ENCODE measurements around the gene CAMK2N2.
A peak's percentile ranks its signal among the peaks of the same experiment; 100 is the strongest.

Gene CAMK2N2

GRCh38 chr3:184240384-184241140 is 20.8 kb downstream of the CAMK2N2 start:
- no peak for DNase-seq (ENCODE audit: low read depth)

- DNase-seq (ENCODE audit: low read depth) = no peak
These were observed 21.6 kb downstream of the CAMK2N2 start for GRCh38 chr3:184239708-184240107.

DNA sequence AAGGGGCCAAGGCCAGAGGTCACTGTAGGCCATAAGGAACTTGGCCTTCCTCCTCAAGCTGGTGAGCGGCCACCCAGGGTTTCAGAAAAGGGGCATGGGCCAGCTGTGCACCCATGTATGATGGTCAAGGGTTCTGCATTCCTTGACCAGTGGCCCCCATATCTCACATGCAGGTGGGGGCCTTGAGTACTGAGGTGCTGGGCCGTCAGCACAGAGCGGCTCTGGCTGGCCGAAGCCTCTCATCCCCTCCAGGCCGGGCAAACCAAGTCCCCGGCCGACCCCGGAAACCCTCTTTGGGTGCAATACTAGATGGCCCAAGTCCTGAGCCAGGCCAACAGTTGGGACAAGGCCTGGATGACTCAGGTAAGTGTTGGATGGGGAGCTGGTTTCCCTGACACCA is 22.1 kb downstream of the CAMK2N2 start:
- DNase-seq (ENCODE audit: low read depth) = no peak

- DNase-seq (ENCODE audit: low read depth) = no peak
These were observed 23.0 kb downstream of the CAMK2N2 start for GRCh38 chr3:184238246-184238818.

DNA sequence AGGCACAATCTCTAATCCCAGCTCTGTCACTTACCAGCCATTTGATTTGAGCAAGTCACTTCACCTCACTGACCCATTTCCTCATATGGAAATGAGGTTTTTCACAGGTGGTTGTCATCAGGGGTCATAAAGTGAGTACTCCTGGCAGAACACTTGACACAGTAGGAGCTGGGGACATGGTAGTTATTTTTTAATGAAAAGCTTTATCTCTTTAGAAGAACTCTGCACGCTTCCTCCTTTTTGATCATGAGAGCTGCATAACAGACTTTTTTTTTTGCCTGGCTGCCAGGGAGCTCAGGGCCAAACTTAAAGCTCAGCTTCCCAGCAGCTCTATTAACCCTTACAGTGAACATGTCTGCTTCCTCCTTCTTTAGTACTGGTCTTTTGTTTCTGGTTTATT is 23.5 kb downstream of the CAMK2N2 start:
- DNase-seq (ENCODE audit: low read depth) = no peak

- DNase-seq (ENCODE audit: low read depth) = no peak
These were observed 24.1 kb downstream of the CAMK2N2 start for GRCh38 chr3:184237211-184237610.

GRCh38 chr3:184236636-184237035 is 24.7 kb downstream of the CAMK2N2 start:
- no peak for DNase-seq (ENCODE audit: low read depth)

- DNase-seq (ENCODE audit: low read depth) = no peak
These were observed 25.3 kb downstream of the CAMK2N2 start for GRCh38 chr3:184236033-184236410.

DNA sequence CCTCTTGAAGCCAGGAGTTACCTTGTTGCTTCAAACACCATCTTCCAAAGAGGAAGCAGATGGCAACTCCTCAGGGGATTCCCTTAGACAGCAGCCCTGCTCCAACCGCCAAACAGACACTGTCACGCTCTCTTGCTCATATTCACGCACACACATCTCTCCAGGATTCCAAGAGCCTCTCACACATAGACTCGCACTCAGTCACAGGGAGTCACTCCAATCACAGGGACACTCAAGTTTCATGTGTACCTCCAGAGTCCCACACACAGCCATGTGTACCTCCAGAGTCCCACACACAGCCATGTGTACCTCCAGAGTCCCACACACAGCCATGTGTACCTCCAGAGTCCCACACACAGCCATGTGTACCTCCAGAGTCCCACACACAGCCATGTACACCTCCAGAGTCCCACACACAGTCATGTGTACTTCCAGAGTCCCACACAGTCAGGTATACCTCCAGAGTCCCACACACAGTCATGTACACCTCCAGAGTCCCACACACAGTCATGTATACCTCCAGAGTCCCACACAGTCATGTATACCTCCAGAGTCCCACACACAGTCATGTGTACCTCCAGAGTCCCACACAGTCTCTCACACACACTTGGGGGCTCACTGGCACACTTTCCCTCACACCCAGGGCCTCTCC is 25.8 kb downstream of the CAMK2N2 start:
- no peak for DNase-seq (ENCODE audit: low read depth)

DNA sequence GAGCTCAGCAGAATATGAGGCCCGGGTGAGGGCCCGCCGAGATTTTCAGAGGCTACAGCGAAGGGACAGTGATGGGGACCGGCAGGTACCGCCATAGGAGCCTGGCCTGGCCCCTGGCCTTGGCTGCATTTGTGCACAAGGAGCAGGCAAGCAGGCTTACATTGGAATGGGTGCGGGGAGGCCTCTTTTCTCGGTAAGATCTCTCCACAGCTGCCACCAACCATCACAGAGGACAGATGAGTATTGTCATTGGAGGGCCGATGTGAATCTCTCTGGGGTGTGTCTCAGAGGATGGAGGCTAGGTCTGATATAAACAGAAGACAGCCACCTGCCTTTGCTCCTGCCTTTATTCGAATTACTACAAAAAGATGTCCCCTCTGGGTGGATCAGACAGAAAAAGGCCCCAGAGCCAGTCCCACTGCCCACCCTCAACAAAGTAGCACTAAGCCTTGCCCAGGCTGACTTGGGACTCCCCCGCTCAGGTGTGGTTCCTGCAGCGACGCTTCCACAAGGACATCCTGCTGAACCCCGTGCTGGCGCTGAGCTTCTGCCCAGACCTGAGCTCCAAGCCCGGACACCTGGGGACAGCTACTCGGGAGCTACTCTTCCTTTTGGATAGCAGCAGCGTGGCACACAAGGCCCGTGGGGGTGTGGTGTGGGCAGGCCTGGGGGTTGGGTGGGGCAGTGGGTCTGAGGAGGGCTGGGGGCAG is 26.5 kb downstream of the CAMK2N2 start:
- DNase-seq (ENCODE audit: low read depth) = no peak

DNA sequence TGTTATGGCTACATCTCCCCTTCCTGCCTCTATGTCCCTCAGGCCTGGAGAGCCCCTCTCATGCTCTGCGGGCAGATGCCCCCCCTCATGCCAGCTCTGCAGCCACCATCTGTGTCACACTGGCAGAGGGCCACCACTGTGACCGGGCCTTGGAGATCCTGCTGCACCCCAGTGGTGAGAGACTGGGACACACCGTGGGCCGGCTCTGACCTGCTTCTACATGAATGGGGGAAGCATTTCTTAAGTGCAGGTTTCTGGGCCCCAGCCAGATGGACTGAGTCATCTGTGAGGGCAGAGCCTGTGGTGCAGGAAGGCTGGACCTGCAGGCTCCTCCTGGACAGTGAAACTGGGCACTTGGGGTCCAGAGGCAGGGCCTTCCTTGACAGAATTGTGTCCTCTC is 27.1 kb downstream of the CAMK2N2 start:
- no peak for DNase-seq (ENCODE audit: low read depth)

- DNase-seq (ENCODE audit: low read depth) = no peak
These were observed 28.1 kb downstream of the CAMK2N2 start for GRCh38 chr3:184233127-184233843.

- DNase-seq (ENCODE audit: low read depth) = no peak
These were observed 29.7 kb downstream of the CAMK2N2 start for GRCh38 chr3:184231671-184232070.

- DNase-seq (ENCODE audit: low read depth) = no peak
These were observed 30.5 kb downstream of the CAMK2N2 start for GRCh38 chr3:184230603-184231528.

GRCh38 chr3:184230081-184230602 is 31.2 kb downstream of the CAMK2N2 start:
- no peak for DNase-seq (ENCODE audit: low read depth)

GRCh38 chr3:184229394-184230080 is 31.8 kb downstream of the CAMK2N2 start, which contains the start of gene VWA5B2:
Gene VWA5B2, plus strand, starts transcription at chr3:184229585. Its CDS starts 944 bp downstream, at chr3:184230529.
- peak; percentile 49 for DNase-seq (ENCODE audit: low read depth)

DNA sequence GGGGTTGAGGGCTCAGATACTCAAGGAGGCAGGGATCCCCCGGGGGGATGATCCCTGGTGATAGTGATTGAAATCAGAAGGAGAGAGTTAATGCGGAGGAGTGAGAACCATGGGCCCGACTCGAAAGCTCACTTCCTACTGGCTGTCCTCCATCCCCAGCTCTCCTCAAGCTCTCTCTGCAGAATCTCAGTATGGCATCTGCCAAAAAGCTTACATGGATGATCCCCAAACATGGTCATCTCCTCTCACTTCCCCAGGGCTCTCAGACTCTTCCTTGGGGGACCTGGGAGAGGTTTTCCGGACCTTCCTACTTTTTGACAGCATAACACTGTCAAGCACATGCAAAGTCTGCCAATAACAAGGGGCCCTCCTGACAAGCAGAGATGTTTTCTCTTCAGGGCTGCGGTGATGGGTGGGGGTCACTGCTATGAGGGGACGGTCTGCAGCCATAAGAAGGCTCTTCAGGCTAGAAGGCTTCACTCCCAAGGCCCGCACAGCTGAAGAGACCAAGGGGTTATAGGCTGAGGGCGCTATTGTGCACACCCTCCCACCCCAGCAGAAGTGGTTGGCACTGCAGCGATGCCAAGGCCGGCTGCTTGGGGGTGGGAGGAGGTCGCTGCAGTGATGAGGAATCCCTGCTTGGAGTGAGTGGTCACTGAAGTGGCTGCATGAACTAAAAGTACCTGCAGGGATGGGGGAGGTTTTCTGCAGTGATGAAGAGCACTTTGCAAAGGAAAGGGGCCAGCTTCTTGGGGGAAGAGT is 32.8 kb downstream of the CAMK2N2 start:
- no peak for DNase-seq (ENCODE audit: low read depth)

GRCh38 chr3:184227481-184227935 is 33.8 kb downstream of the CAMK2N2 start:
- DNase-seq (ENCODE audit: low read depth) = peak; percentile 25

- DNase-seq (ENCODE audit: low read depth) = no peak
These were observed 37.4 kb downstream of the CAMK2N2 start for GRCh38 chr3:184223946-184224345.

Measured in stimulated activated CD8-positive, alpha-beta memory T cell treated with anti-CD3 and anti-CD28 coated beads, Interleukin-12 subunit alpha, Interleukin-12 subunit beta, amount 100 ng/mL, for 1 hour (primary cell).